Measurements from ENCODE around the gene INCENP.

The INCENP gene

DNA sequence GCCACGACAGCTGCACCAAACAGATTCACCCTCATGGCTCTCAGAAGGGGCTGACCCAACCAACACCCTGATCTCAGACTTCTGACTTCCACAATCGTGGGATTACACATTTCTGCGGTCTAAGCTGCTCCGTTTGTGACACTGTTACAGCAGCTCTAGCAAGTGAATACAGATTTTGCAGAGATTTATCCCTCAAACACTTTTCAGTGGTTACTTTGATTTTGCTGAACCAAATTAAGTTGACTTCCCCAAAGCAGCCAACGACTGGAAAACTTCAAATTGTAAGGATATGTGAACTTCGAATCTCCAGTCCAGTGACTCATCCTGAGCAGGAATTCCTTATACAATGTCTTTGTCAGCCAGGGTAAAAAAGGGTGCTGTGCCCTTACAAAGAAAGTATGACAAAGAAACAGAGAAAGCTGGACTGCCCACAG lies 14.8 kb upstream of the INCENP start:
- DNase-seq (ENCODE audit: extremely low read depth, low read depth): no peak

GRCh38 chr11:62115085-62115694 lies 8.6 kb upstream of the INCENP start:
- H3K4me3 ChIP-seq (replicated peaks; ENCODE audit: low read depth, low read length): no peak overlapping the region
- DNase-seq (ENCODE audit: extremely low read depth, low read depth): no peak
- TF ChIP-seq, protein P1, sequence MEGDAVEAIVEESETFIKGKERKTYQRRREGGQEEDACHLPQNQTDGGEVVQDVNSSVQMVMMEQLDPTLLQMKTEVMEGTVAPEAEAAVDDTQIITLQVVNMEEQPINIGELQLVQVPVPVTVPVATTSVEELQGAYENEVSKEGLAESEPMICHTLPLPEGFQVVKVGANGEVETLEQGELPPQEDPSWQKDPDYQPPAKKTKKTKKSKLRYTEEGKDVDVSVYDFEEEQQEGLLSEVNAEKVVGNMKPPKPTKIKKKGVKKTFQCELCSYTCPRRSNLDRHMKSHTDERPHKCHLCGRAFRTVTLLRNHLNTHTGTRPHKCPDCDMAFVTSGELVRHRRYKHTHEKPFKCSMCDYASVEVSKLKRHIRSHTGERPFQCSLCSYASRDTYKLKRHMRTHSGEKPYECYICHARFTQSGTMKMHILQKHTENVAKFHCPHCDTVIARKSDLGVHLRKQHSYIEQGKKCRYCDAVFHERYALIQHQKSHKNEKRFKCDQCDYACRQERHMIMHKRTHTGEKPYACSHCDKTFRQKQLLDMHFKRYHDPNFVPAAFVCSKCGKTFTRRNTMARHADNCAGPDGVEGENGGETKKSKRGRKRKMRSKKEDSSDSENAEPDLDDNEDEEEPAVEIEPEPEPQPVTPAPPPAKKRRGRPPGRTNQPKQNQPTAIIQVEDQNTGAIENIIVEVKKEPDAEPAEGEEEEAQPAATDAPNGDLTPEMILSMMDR (IDR thresholded peaks at IDR 0.05; ENCODE audit: low read depth, low read length, missing control alignments): no peak

More for the DNA sequence above, 14.8 kb upstream of the INCENP start:
- TF ChIP-seq, protein P1 (IDR thresholded peaks at IDR 0.05; ENCODE audit: low read depth, low read length, missing control alignments): no peak
- no peak overlapping the region for H3K4me3 ChIP-seq (replicated peaks; ENCODE audit: low read depth, low read length)

DNA sequence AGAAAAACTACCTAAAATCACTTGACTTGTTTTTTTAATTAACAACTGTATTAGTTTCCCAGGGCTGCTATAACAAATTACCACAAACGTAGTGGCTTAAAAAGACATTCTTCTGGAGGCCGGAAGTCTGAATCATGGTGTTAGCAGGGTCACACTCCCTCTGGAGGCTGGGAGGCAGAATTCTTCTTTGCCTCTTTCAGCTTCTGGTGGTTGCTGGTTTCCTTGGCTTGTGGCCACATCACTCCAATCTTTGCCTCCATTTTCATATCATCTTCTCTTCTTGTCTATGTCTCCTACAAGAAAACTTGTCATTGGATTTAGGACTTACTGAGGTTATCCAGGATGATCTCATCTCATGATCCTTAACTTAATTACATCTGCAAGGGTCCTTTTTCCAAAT lies 7.4 kb upstream of the INCENP start:
- no peak for DNase-seq (ENCODE audit: extremely low read depth, low read depth)
- no peak overlapping the region for H3K4me3 ChIP-seq (replicated peaks; ENCODE audit: low read depth, low read length)
- TF ChIP-seq, protein P1 (IDR thresholded peaks at IDR 0.05; ENCODE audit: low read depth, low read length, missing control alignments): no peak

DNA sequence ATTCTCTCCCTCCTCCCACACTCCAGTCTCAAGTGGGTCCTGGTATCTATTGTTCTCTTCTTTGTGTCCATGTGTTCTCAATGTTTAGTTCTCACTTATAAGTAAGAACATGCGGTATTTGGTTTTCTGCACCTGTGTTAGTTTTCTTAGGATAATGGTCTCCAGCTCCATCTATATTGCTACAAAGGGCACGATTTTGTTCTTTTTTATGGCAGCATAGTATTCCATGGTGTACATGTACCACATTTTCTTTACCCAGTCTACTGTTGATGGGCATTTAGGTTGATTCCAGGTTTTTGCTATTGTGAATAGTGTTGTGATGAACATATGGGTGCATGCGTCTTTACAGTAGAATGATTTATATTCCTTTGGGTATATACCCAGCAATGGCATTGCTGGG lies 4.2 kb upstream of the INCENP start:
- H3K4me3 ChIP-seq (replicated peaks; ENCODE audit: low read depth, low read length): no peak overlapping the region
- no peak for DNase-seq (ENCODE audit: extremely low read depth, low read depth)
- TF ChIP-seq, protein P1 (IDR thresholded peaks at IDR 0.05; ENCODE audit: low read depth, low read length, missing control alignments): no peak

DNA sequence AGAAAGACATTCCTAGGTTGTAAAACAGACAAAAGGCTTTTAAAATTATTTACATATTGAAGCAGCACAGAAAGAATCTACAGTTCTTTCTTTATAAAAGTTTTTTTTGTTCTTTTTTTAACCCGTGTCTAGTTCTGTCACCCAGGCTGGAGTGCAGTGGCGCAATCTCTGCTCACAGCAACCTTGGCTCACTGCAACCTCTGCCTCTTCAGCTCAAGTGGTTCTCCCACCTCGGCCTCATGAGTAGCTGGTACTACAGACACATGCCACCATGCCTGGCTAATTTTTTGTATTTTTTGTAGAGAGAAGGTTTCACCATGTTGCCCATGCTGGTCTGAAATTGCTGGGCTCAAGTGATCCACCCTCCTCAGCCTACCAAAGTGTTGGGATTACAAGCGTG lies 3.8 kb upstream of the INCENP start:
- no peak for DNase-seq (ENCODE audit: extremely low read depth, low read depth)
- H3K4me3 ChIP-seq (replicated peaks; ENCODE audit: low read depth, low read length): no peak overlapping the region
- TF ChIP-seq, protein P1 (IDR thresholded peaks at IDR 0.05; ENCODE audit: low read depth, low read length, missing control alignments): no peak

DNA sequence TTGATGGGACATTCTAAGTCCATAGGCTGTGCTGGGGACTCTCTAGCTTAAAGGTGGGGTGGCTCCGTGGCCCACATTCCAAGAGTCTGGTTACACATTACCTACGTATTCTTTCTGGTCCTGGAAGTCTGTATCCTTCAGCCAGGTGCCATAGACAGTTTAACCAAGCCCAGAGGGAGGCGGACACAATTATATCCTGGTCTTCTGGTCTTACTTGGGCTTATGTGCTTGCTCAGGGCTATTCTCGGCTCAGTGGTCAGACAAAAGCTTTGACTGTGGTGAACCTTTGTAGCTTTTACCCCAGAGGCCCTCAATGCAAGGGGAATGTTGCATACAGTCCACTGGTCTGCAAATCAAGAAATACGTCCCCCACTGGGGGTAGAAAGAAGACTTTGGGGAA lies 3.4 kb upstream of the INCENP start:
- TF ChIP-seq, protein P1 (IDR thresholded peaks at IDR 0.05; ENCODE audit: low read depth, low read length, missing control alignments): no peak
- DNase-seq (ENCODE audit: extremely low read depth, low read depth): no peak

DNA sequence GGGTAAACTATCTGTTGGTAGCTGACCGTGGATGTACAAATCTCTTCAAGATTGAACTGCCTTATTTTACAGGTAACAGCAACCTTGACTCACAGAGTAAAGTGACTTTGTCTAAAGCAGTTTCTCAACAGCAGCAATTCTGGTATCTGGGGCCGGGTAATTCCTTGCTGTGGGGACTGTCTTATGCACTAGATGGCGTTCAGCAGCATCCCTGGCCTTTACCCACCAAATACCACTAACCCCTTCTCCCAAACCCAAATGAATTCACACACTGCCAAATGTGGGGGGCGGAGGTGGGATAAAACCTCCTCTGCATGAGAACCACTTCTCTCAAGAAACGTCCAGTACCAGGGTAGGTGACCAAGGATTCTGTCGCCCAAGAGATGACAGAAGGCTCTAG lies 1.7 kb upstream of the INCENP start:
- TF ChIP-seq, protein P1 (IDR thresholded peaks at IDR 0.05; ENCODE audit: low read depth, low read length, missing control alignments): no peak

More for the DNA sequence above, 3.4 kb upstream of the INCENP start:
- H3K4me3 ChIP-seq (replicated peaks; ENCODE audit: low read depth, low read length): no peak overlapping the region

More for the DNA sequence above, 1.7 kb upstream of the INCENP start:
- no peak overlapping the region for H3K4me3 ChIP-seq (replicated peaks; ENCODE audit: low read depth, low read length)
- DNase-seq (ENCODE audit: extremely low read depth, low read depth): no peak
